Gastroesophageal sphincter (tissue), 3 donors: ENCODE measurements around the gene ADGRL1.
"Not testable (repeated sequence)": the region's sequence is repeated elsewhere in the genome, so short reads cannot be mapped to it uniquely, and the experiment has no call there.

Source experiments
- CTCF ChIP-seq, 4 experiments: fragments of 200-600 bp in 2 of 4; fragments of 450-650 bp in 2 of 4; sonication (generic) in 1 of 4; IDR thresholded peaks; one replicate each; pipeline ENCODE4 v1.5.1; 2017 to 2019; ENCODE audit warnings: antibody characterized with exemption in 4 of 4, mild to moderate bottlenecking in 2 of 4, moderate library complexity in 2 of 4
- POLR2A ChIP-seq, 2 donors: fragments of 450-650 bp; IDR thresholded peaks; one replicate each; pipeline ENCODE4 v1.6.1; 2017; ENCODE audit warnings: antibody characterized with exemption in 2 of 2, mild to moderate bottlenecking in 2 of 2, moderate library complexity in 1 of 2

- not testable (repeated sequence) for TF ChIP-seq CTCF, POLR2A (IDR thresholded peaks at IDR 0.05)
These were observed 2.2 kb downstream of the ADGRL1 start for GRCh38 chr19:14203788-14204187.
